ENCODE data around the gene MPZL3. TPM values are rescaled to one million over a fixed set of nuclear protein-coding genes. Genes with fewer than 3 reads are reported as not detected.

Gene MPZL3
- polyA plus RNA-seq, 1 donor: 16.7 TPM

DNA sequence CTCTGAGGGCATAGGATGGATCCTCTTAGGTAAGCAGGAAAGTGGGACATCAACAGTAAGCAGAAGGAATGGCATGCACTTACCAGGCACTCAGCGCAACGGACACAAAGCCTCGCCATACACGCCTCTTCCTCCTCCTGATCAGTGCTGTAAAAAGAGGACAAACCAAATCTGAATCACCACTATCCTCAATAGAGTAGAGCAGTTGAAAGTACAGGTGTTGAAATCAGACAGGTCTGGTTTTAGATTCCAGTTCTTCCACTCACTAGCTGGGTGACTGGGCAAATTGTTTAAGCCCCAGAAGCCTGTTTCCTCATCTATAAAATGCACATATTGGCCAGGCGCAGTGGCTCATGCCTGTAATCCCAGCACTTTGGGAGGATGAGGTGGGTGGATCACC is 18.8 kb downstream of the MPZL3 start:
- no CpG with 5 or more reads among the region's 5 CpGs for WGBS (ENCODE audit: insufficient coverage, low lambda C conversion rate)
- no peak overlapping the region for H3K27ac ChIP-seq (ENCODE audit: low read length)
- H3K4me1 ChIP-seq (ENCODE audit: control insufficient read depth, insufficient read depth, low read length): peaks cover 2% of the 10 kb centered on the region

GRCh38 chr11:118232659-118233058 is 19.5 kb downstream of the MPZL3 start:
- Histone ChIP-seq H3K27me3 (ENCODE audit: control insufficient read depth, insufficient read depth, low read length) (no peaks in the 10 kb centered on the region), H3K4me1 (ENCODE audit: control insufficient read depth, insufficient read depth, low read length) (peaks cover 2% of the 10 kb centered on the region), H3K9me3 (ENCODE audit: control insufficient read depth, low read depth, low read length) (no peaks in the 10 kb centered on the region), H3K27ac (ENCODE audit: low read length) (no peak overlapping the region), H3K36me3 (ENCODE audit: control insufficient read depth, insufficient read depth, low read length) (peaks cover 40% of the 10 kb centered on the region), H3K4me3 (ENCODE audit: low read length) (no peak overlapping the region)
- WGBS (ENCODE audit: insufficient coverage, low lambda C conversion rate): 80% methylated on average over 1 of the region's 1 CpG
- no peak for DNase-seq

More for the DNA sequence above, 18.8 kb downstream of the MPZL3 start:
- H3K36me3 ChIP-seq (ENCODE audit: control insufficient read depth, insufficient read depth, low read length): peaks cover 40% of the 10 kb centered on the region
- DNase-seq: no peak
- H3K27me3 ChIP-seq (ENCODE audit: control insufficient read depth, insufficient read depth, low read length): no peaks in the 10 kb centered on the region
- no peak overlapping the region for H3K4me3 ChIP-seq (ENCODE audit: low read length)
- H3K9me3 ChIP-seq (ENCODE audit: control insufficient read depth, low read depth, low read length): no peaks in the 10 kb centered on the region

GRCh38 chr11:118231461-118231860 is 20.7 kb downstream of the MPZL3 start:
- Histone ChIP-seq H3K27ac (ENCODE audit: low read length) (no peak overlapping the region), H3K36me3 (ENCODE audit: control insufficient read depth, insufficient read depth, low read length) (peaks cover 44% of the 10 kb centered on the region)
- DNase-seq: no peak

GRCh38 chr11:118230088-118230487 is 22.1 kb downstream of the MPZL3 start:
- no peaks in the 10 kb centered on the region for H3K27me3 ChIP-seq (ENCODE audit: control insufficient read depth, insufficient read depth, low read length)
- no CpG with 5 or more reads among the region's 3 CpGs for WGBS (ENCODE audit: insufficient coverage, low lambda C conversion rate)
- no peaks in the 10 kb centered on the region for H3K4me1 ChIP-seq (ENCODE audit: control insufficient read depth, insufficient read depth, low read length)
- DNase-seq: no peak
- no peak overlapping the region for H3K4me3 ChIP-seq (ENCODE audit: low read length)
- H3K27ac ChIP-seq (ENCODE audit: low read length): no peak overlapping the region
- no peaks in the 10 kb centered on the region for H3K9me3 ChIP-seq (ENCODE audit: control insufficient read depth, low read depth, low read length)
- H3K36me3 ChIP-seq (ENCODE audit: control insufficient read depth, insufficient read depth, low read length): peaks cover 41% of the 10 kb centered on the region

More at GRCh38 chr11:118231461-118231860, 20.7 kb downstream of the MPZL3 start:
- Histone ChIP-seq H3K4me3 (ENCODE audit: low read length) (no peak overlapping the region), H3K27me3 (ENCODE audit: control insufficient read depth, insufficient read depth, low read length) (no peaks in the 10 kb centered on the region), H3K4me1 (ENCODE audit: control insufficient read depth, insufficient read depth, low read length) (peaks cover 2% of the 10 kb centered on the region), H3K9me3 (ENCODE audit: control insufficient read depth, low read depth, low read length) (no peaks in the 10 kb centered on the region)

GRCh38 chr11:118229274-118229847 is 22.8 kb downstream of the MPZL3 start:
- Histone ChIP-seq H3K4me1 (ENCODE audit: control insufficient read depth, insufficient read depth, low read length) (no peaks in the 10 kb centered on the region), H3K36me3 (ENCODE audit: control insufficient read depth, insufficient read depth, low read length) (peaks cover 40% of the 10 kb centered on the region), H3K27ac (ENCODE audit: low read length) (no peak overlapping the region), H3K4me3 (ENCODE audit: low read length) (no peak overlapping the region), H3K9me3 (ENCODE audit: control insufficient read depth, low read depth, low read length) (no peaks in the 10 kb centered on the region), H3K27me3 (ENCODE audit: control insufficient read depth, insufficient read depth, low read length) (no peaks in the 10 kb centered on the region)
- WGBS (ENCODE audit: insufficient coverage, low lambda C conversion rate): 80% methylated on average over 1 of the region's 5 CpGs
- no peak for DNase-seq

DNA sequence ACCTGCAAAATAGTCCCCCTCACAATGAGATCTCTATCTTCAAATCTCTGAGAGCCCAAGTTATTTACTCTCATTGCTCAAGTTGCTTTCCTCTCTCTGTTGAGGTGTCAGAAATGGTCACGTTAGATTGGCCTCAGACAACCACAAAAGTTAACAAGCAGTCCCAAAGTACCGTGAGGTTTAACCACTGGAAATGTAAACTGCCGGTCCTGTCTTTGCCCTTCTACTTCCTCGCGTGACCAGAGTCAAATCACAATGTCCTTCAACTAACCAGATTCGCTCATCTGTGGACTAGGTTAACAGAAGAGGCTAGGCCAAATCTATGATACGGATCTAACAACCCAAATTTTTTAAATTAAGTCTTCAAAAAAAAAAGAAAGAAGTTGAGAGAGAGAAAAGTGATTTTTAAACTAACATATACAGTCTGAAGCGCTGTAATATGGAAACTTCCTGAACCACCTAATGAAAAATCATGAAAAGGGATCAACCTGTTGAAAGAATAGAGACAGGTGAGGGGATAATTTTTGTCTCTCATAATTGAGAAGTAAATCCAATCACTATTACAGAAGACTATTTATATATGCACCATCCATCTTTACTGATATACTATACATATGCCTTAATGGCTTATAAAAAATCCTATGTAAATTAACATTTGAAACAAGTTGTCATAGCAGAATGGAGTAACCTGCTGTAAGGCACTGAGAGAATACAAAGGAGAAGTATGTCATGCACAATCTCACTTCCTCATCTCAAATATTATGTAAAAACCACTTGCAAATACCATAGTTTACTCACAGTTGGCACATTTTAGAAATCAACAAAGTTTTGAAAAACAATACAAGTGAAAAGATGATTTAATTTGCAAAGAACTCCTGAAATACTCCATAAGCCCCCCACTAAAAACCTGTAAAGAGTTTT is 24.0 kb downstream of the MPZL3 start:
- Histone ChIP-seq H3K9me3 (ENCODE audit: control insufficient read depth, low read depth, low read length) (no peaks in the 10 kb centered on the region), H3K4me1 (ENCODE audit: control insufficient read depth, insufficient read depth, low read length) (no peaks in the 10 kb centered on the region), H3K4me3 (ENCODE audit: low read length) (no peak overlapping the region), H3K27ac (ENCODE audit: low read length) (no peak overlapping the region), H3K27me3 (ENCODE audit: control insufficient read depth, insufficient read depth, low read length) (no peaks in the 10 kb centered on the region), H3K36me3 (ENCODE audit: control insufficient read depth, insufficient read depth, low read length) (peaks cover 33% of the 10 kb centered on the region)
- WGBS (ENCODE audit: insufficient coverage, low lambda C conversion rate): 96% methylated on average over 3 of the region's 8 CpGs
- DNase-seq: no peak

DNA sequence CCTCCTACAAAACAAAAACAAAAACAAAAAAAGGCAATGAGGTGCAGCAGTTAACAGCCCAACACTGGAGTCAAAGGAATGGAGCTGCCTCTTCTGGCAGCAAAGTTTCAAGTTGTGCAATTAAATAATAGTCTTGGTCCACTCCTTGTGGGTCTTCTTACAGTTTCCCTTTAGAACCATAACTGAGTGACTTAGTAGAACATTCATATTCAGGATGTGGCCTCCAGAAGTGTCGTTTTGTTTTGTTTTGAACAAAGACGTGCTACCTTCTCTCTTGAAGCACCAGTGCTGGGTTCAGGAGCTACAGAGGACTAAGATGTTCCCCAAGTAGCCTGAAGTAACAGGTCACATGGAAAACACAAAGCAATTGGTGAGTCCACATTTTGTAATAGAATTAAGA is 25.4 kb downstream of the MPZL3 start:
- Histone ChIP-seq H3K27ac (ENCODE audit: low read length) (no peak overlapping the region), H3K4me1 (ENCODE audit: control insufficient read depth, insufficient read depth, low read length) (no peaks in the 10 kb centered on the region), H3K27me3 (ENCODE audit: control insufficient read depth, insufficient read depth, low read length) (no peaks in the 10 kb centered on the region), H3K4me3 (ENCODE audit: low read length) (no peak overlapping the region), H3K36me3 (ENCODE audit: control insufficient read depth, insufficient read depth, low read length) (peaks cover 23% of the 10 kb centered on the region), H3K9me3 (ENCODE audit: control insufficient read depth, low read depth, low read length) (no peaks in the 10 kb centered on the region)
- no peak for DNase-seq
- WGBS (ENCODE audit: insufficient coverage, low lambda C conversion rate): 100% methylated on average over 1 of the region's 2 CpGs

DNA sequence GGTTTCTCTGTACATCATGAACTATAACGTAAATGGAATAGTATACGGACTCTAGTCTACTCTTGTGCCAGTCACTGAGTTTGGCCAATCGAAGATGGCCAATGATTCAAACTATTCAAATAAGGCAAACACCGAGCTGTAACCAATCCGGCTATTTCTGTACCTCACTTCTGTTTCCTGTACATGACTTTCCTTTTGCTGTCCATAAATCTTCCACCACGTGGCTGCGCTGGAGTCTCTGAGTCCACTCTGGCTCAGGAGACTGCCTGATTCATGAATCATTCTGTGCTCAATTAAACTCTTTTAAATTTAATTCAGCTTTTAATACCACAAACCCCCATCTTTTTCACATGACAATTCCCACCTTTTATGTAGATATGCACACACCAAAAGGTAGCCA is 25.9 kb downstream of the MPZL3 start:
- H3K9me3 ChIP-seq (ENCODE audit: control insufficient read depth, low read depth, low read length): no peaks in the 10 kb centered on the region
- peaks cover 19% of the 10 kb centered on the region for H3K36me3 ChIP-seq (ENCODE audit: control insufficient read depth, insufficient read depth, low read length)
- no peaks in the 10 kb centered on the region for H3K4me1 ChIP-seq (ENCODE audit: control insufficient read depth, insufficient read depth, low read length)
- no peak overlapping the region for H3K27ac ChIP-seq (ENCODE audit: low read length)
- H3K27me3 ChIP-seq (ENCODE audit: control insufficient read depth, insufficient read depth, low read length): no peaks in the 10 kb centered on the region
- no CpG with 5 or more reads among the region's 7 CpGs for WGBS (ENCODE audit: insufficient coverage, low lambda C conversion rate)
- DNase-seq: no peak
- H3K4me3 ChIP-seq (ENCODE audit: low read length): no peak overlapping the region

DNA sequence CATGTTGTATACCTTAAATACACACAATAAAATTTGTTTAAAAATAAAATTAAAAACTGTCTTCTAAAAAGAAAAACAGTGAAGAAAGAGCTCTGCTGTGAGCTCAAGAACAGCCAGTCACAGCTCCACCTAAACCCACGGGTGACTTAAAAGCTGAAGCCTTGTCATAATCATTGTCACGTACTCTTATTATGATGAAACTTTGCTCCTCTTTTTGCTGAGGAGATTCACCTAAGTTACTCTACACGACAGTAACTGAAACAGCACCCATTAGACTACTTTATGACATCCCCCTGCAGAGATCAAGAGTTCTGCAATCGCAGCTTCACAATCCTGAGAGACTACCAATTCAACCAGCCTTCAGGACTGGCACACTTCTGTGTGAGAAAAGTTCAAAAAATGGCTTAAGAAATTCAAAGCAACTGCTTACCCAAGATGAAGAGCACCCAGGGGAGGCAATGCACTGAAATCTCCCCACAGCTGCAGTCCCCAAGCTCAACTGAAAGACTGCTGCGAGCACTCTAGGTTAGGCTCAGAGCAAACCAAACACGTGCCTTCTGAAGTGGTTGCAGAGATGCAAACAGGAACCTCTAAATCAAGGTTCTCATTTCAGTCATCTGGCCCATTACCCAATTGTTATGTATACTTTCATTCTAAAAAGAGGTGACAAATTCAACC is 27.5 kb downstream of the MPZL3 start, which contains the start of gene JAML:
Gene JAML (minus strand): TSS at position 501 of the 678 bp plus-strand sequence. CDS start 10,145 bp downstream, outside the sequence.
- H3K27me3 ChIP-seq (ENCODE audit: control insufficient read depth, insufficient read depth, low read length): no peaks in the 10 kb centered on the region
- DNase-seq: no peak
- H3K36me3 ChIP-seq (ENCODE audit: control insufficient read depth, insufficient read depth, low read length): peaks cover 5% of the 10 kb centered on the region
- H3K27ac ChIP-seq (ENCODE audit: low read length): no peak within 1 kb of the TSS
- no peaks in the 10 kb centered on the region for H3K9me3 ChIP-seq (ENCODE audit: control insufficient read depth, low read depth, low read length)
- H3K4me1 ChIP-seq (ENCODE audit: control insufficient read depth, insufficient read depth, low read length): no peaks in the 10 kb centered on the region
- WGBS (ENCODE audit: insufficient coverage, low lambda C conversion rate): 40% methylated on average over 1 of the region's 6 CpGs
- peak within 1 kb of the TSS; percentile 13 for H3K4me3 ChIP-seq (ENCODE audit: low read length)

GRCh38 chr11:118223992-118224391 is 28.2 kb downstream of the MPZL3 start:
- Histone ChIP-seq H3K27me3 (ENCODE audit: control insufficient read depth, insufficient read depth, low read length) (no peaks in the 10 kb centered on the region), H3K36me3 (ENCODE audit: control insufficient read depth, insufficient read depth, low read length) (peaks cover 4% of the 10 kb centered on the region), H3K4me1 (ENCODE audit: control insufficient read depth, insufficient read depth, low read length) (no peaks in the 10 kb centered on the region), H3K4me3 (ENCODE audit: low read length) (peak overlapping the region; percentile 13), H3K27ac (ENCODE audit: low read length) (no peak overlapping the region), H3K9me3 (ENCODE audit: control insufficient read depth, low read depth, low read length) (no peaks in the 10 kb centered on the region)
- DNase-seq: no peak
- WGBS (ENCODE audit: insufficient coverage, low lambda C conversion rate): no CpG with 5 or more reads among the region's 6 CpGs

All from large intestine (tissue), 3 donors.